ENCODE data around the gene TMTC2.
"Not testable (repeated sequence)": the region's sequence is repeated elsewhere in the genome, so short reads cannot be mapped to it uniquely, and the experiment has no call there.

TMTC2 gene

DNA sequence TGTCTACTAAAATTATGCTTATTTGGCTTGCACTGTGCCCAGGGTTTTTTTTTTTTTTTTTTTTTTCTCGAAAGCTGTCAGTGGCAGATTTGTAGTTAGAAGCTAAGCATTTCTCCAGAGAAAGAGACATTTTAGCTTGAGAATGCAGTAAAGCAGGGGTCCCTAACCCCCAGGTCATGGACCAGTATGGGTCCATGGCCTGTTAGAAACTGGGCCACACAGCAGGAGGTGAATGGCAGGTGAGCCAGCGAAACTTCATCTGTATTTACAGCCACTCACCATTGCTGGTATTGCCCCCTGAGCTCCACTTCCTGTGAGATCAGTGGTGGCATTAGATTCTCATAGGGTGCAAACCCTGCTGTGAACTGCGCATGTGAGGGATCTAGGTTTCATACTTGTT is 73.7 kb downstream of the TMTC2 start:
- TF ChIP-seq, protein P1, sequence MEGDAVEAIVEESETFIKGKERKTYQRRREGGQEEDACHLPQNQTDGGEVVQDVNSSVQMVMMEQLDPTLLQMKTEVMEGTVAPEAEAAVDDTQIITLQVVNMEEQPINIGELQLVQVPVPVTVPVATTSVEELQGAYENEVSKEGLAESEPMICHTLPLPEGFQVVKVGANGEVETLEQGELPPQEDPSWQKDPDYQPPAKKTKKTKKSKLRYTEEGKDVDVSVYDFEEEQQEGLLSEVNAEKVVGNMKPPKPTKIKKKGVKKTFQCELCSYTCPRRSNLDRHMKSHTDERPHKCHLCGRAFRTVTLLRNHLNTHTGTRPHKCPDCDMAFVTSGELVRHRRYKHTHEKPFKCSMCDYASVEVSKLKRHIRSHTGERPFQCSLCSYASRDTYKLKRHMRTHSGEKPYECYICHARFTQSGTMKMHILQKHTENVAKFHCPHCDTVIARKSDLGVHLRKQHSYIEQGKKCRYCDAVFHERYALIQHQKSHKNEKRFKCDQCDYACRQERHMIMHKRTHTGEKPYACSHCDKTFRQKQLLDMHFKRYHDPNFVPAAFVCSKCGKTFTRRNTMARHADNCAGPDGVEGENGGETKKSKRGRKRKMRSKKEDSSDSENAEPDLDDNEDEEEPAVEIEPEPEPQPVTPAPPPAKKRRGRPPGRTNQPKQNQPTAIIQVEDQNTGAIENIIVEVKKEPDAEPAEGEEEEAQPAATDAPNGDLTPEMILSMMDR (IDR thresholded peaks at IDR 0.05; ENCODE audit: insufficient read depth, missing control alignments): no peak
- DNase-seq (ENCODE audit: insufficient read length, low spot score) (no peak), FAIRE-seq (no peak)

DNA sequence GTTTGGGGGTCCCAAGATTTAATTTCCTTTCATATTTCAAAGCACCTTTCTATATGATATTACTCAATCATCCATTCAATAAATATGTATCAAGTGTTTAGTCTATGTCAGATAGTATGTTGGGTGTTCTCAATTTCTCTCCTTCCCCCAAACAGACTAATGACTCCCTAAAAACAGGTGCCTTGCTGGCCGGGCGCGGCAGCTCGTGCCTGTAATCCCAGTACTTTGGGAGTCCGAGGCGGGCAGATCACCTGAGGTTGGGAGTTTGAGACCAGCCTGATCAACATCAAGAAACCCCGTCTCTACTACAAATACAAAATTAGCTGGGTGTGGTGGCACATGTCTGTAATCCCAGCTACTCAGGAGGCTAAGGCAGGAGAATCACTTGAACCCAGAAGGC is 78.5 kb downstream of the TMTC2 start:
- DNase-seq (ENCODE audit: insufficient read length, low spot score); FAIRE-seq: not testable (repeated sequence)

DNA sequence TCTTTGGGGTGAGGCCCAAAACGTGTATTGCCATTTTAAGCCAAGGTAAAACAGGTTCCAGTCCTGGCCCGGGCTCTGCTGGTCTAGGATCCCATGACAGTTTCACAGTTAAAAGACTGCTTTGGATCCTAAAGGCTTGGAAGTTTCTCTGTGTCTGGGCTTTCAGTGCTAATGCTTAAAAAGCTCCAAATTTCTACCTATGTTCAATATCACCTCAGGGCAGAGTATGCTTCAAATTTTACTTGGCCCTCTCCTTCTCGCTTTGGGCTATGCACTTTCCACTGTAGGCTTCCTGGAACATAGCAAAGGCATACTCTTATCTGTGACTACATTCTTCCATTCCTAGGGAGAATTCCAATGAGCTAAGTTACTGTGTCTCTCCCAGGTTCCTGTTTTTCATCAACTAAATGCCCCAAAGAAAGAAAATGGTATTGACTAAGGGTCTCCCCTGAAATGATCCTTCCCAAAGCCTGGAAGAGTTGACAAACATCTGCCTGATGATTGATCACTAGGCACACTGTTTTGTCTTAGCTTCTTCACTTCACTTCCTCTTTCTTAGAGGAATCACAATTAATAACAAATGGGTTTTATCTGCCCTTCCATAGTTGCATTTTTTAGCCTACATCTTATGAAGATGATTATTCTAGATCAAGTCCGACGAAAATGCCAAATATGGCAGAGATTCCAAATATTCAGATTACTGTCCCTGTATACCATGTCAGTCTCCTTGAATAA is 79.4 kb downstream of the TMTC2 start:
- DNase-seq (ENCODE audit: insufficient read length, low spot score) (no peak), FAIRE-seq (no peak)
- TF ChIP-seq, protein P1 (IDR thresholded peaks at IDR 0.05; ENCODE audit: insufficient read depth, missing control alignments): no peak

DNA sequence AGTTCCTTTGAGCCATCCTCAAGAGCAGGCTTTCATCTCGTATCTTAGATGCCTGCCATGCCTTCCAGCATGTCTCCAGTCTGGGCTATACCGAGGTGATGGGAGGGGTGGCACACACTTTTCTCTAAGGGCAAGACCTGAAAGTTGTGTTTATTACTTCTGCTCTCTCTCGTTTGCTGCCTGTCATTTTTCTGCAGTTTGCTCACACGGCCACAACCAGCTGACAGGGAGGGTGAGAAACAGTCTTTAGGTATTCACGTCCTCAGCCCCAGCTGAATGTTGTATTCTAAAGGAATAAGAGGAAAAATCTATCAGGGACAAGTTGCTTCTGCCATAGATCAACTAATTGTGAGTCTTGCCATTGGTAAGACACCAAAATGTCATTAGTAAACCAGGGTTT is 88.0 kb downstream of the TMTC2 start:
- FAIRE-seq (no peak), DNase-seq (ENCODE audit: insufficient read length, low spot score) (no peak)
- TF ChIP-seq, protein P1 (IDR thresholded peaks at IDR 0.05; ENCODE audit: insufficient read depth, missing control alignments): no peak

DNA sequence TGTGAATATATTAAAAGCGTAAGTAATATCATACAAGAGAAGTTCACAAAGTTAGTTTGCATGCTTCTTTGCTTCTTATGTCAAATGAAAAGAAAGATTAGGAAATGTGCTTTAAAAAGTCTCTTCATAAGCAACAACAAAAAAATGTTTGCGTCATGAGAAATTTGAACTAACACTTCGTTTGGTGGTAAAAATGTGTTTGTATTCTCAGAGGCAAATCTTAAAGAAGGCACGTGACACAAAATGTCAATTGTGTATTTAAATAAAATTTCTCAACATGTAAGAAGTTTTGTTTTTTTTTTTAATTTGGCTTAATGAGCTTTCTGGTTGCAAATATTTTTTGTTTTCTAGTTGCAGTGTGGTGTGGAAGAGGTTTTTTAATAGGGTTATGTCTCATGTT is 93.8 kb downstream of the TMTC2 start:
- TF ChIP-seq, protein P1 (IDR thresholded peaks at IDR 0.05; ENCODE audit: insufficient read depth, missing control alignments): no peak
- no peak for FAIRE-seq
- no peak for DNase-seq (ENCODE audit: insufficient read length, low spot score)

DNA sequence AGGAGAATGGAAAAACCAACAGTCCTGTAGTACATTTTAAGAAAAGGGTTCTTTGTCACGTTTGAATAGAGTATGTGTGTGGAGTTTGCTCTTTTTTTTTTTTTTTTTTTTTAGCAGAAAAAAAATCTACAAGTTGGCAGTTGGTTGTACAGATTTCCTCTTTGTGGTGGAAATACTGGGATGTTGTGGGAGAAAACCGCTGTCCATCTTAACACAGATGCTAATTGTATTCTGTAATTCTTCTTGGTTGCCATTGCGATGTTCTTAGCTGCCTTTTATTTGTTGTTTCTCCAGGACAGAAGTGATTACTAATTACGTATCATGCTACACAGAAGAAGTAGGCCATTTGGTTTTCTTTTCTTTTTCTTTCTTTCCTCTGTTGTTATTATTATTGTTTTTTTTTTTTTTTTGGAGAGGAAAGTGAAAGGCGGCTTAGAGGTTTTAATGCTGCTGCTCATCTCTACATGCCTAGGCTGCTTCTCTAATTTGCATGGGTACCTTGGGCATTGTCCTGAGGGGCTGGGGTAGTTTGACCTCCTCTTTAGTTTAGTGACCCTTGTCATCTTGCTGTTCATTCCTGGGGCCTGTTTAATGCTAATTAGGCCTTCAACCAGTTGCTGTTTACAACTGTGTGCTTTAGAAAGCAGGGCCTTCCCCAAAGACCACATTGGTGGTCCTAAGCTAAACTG is 94.7 kb downstream of the TMTC2 start:
- TF ChIP-seq, protein P1 (IDR thresholded peaks at IDR 0.05; ENCODE audit: insufficient read depth, missing control alignments): no peak
- DNase-seq (ENCODE audit: insufficient read length, low spot score): no peak
- no peak for FAIRE-seq

DNA sequence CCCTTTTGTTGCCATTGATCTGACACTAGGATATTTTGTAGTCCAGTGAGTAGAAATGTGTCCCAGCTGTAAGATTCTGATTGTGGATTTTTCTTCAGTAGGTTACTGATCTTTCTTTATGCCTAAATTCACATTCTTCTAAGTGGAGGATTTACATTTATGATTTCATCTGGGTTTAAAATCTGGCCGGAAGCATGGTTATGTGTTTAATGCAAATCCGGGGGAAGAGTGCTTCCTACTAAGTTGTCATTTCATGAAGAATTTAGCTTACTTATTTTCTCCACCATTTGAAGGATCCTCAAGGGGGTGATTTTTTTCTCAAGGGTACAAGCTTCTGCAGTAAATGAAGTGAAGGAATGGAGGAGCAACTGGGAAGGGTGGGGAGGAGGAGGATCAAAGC is 96.7 kb downstream of the TMTC2 start:
- FAIRE-seq: no peak
- TF ChIP-seq, protein P1 (IDR thresholded peaks at IDR 0.05; ENCODE audit: insufficient read depth, missing control alignments): no peak
- no peak for DNase-seq (ENCODE audit: insufficient read length, low spot score)
